H9 (cell line): ENCODE data around the gene DSE. TPM values are rescaled to one million over a fixed set of nuclear protein-coding genes. Genes with fewer than 3 reads are reported as not detected.

Source experiments
- DNase-seq: peaks from one replicate; pipeline ENCODE4 v3.0.0-alpha.2; 2017
- H2AFZ ChIP-seq: one replicate; pipeline ENCODE4 v1.6.1; 2013; ENCODE audit warnings: mild to moderate bottlenecking, low read length, control low read depth, moderate library complexity
- H2AK5ac ChIP-seq: 2 replicates; pipeline ENCODE4 v1.6.1; 2013; ENCODE audit warnings: low read length, control low read depth, mixed read lengths; ENCODE audit not compliant: insufficient read length
- H2BK120ac ChIP-seq: one replicate; pipeline ENCODE4 v1.6.1; 2013; ENCODE audit warnings: low read depth, mild to moderate bottlenecking, low read length, control low read depth, inconsistent platforms; ENCODE audit not compliant: poor library complexity, severe bottlenecking
- H2BK12ac ChIP-seq: 2 replicates; pipeline ENCODE4 v1.6.1; 2013; ENCODE audit warnings: low read length, control low read depth, mixed read lengths, low read depth; ENCODE audit not compliant: insufficient read length
- H2BK15ac ChIP-seq: 2 replicates; pipeline ENCODE4 v1.6.1; 2013; ENCODE audit warnings: low read depth, low read length, control low read depth
- H2BK20ac ChIP-seq: one replicate; pipeline ENCODE4 v1.6.1; 2013; ENCODE audit warnings: low read depth, mild to moderate bottlenecking, low read length, control low read depth, inconsistent platforms; ENCODE audit not compliant: poor library complexity, severe bottlenecking
- H2BK5ac ChIP-seq: 2 replicates; pipeline ENCODE4 v1.6.1; 2013; ENCODE audit warnings: low read length, control low read depth, mixed read lengths; ENCODE audit not compliant: insufficient read length
- H3K14ac ChIP-seq: 2 replicates; pipeline ENCODE4 v1.6.1; 2013; ENCODE audit warnings: low read length, control low read depth; ENCODE audit not compliant: insufficient read depth
- H3K18ac ChIP-seq: 2 replicates; pipeline ENCODE4 v1.6.1; 2013; ENCODE audit warnings: low read depth, mild to moderate bottlenecking, mixed read lengths, low read length, control low read depth; ENCODE audit not compliant: insufficient read length
- H3K23ac ChIP-seq: 2 replicates; pipeline ENCODE4 v1.6.1; 2013; ENCODE audit warnings: low read length, control low read depth, mixed read lengths, low read depth; ENCODE audit not compliant: insufficient read length
- H3K23me2 ChIP-seq: 2 replicates; pipeline ENCODE4 v1.6.1; 2013; ENCODE audit warnings: low read depth, mild to moderate bottlenecking, mixed read lengths, low read length, control low read depth; ENCODE audit not compliant: insufficient read length, poor library complexity, severe bottlenecking
- H3K27ac ChIP-seq: 2 replicates; pipeline ENCODE4 v1.5.1; 2013; ENCODE audit warnings: low read length, control low read depth, mixed read lengths, low read depth; ENCODE audit not compliant: insufficient read length
- H3K27me3 ChIP-seq: 2 replicates; pipeline ENCODE4 v1.6.1; 2013; ENCODE audit warnings: low read length, control low read depth, inconsistent platforms; ENCODE audit not compliant: insufficient read depth
- H3K4ac ChIP-seq: 2 replicates; pipeline ENCODE4 v1.6.1; 2013; ENCODE audit warnings: low read depth, mild to moderate bottlenecking, control low read depth, inconsistent platforms, low read length, moderate library complexity
- H3K4me1 ChIP-seq: 2 replicates; pipeline ENCODE4 v1.6.1; 2013; ENCODE audit warnings: low read length, control low read depth, inconsistent platforms; ENCODE audit not compliant: insufficient read depth
- H3K4me2 ChIP-seq: 2 replicates; pipeline ENCODE4 v1.6.1; 2013; ENCODE audit warnings: low read length, control low read depth, mixed read lengths; ENCODE audit not compliant: insufficient read length, insufficient read depth
- H3K56ac ChIP-seq: 2 replicates; pipeline ENCODE4 v1.6.1; 2013; ENCODE audit warnings: low read depth, mild to moderate bottlenecking, mixed read lengths, low read length, control low read depth; ENCODE audit not compliant: insufficient read length
- H3K79me1 ChIP-seq: 2 replicates; pipeline ENCODE4 v1.6.1; 2013; ENCODE audit warnings: low read depth, mild to moderate bottlenecking, moderate library complexity, low read length, control low read depth, inconsistent platforms; ENCODE audit not compliant: insufficient read depth, poor library complexity, severe bottlenecking
- H3K79me2 ChIP-seq: 2 replicates; pipeline ENCODE4 v1.6.1; 2013; ENCODE audit warnings: low read length, control low read depth, inconsistent platforms; ENCODE audit not compliant: insufficient read depth
- H3K9ac ChIP-seq: 2 replicates; pipeline ENCODE4 v1.6.1; 2013; ENCODE audit warnings: low read length, control low read depth, mixed read lengths; ENCODE audit not compliant: insufficient read length; ENCODE audit errors: extremely low read depth
- H3K9me3 ChIP-seq: one replicate; pipeline ENCODE4 v1.6.1; 2013; ENCODE audit warnings: low read depth, low read length, inconsistent platforms; ENCODE audit not compliant: control insufficient read depth
- H3T11ph ChIP-seq: one replicate; pipeline ENCODE4 v1.6.1; 2013; ENCODE audit warnings: mild to moderate bottlenecking, low read length, control low read depth, inconsistent platforms
- H4K20me1 ChIP-seq: one replicate; pipeline ENCODE4 v1.6.1; 2013; ENCODE audit not compliant: control insufficient read depth, insufficient read length, insufficient read depth
- H4K5ac ChIP-seq: 2 replicates; pipeline ENCODE4 v1.6.1; 2013; ENCODE audit warnings: low read depth, mild to moderate bottlenecking, mixed read lengths, low read length, control low read depth; ENCODE audit not compliant: insufficient read length
- H4K8ac ChIP-seq: replicated peaks from 2 replicates; pipeline ENCODE4 v1.6.1; 2013; ENCODE audit warnings: low read length, control low read depth, mixed read lengths, low read depth; ENCODE audit not compliant: insufficient read length
- H4K91ac ChIP-seq: 2 replicates; pipeline ENCODE4 v1.6.1; 2013; ENCODE audit warnings: low read depth, mild to moderate bottlenecking, moderate library complexity, mixed read lengths, low read length, control low read depth; ENCODE audit not compliant: insufficient read length
- H3K27ac Mint-ChIP-seq, 3 experiments: 2 replicates in 2 of 3; 3 replicates in 1 of 3; pipeline ENCODE4 v1.8.0; 2020 to 2021; ENCODE audit warnings: mixed read lengths in 3 of 3, mild to moderate bottlenecking in 1 of 3, moderate library complexity in 1 of 3
- H3K27me3 Mint-ChIP-seq: 2 replicates; pipeline ENCODE4 v1.8.0; 2021; ENCODE audit warnings: low read depth, mild to moderate bottlenecking, moderate library complexity, mixed read lengths
- H3K36me3 Mint-ChIP-seq, 3 experiments: 2 replicates in 2 of 3; 3 replicates in 1 of 3; pipeline ENCODE4 v1.8.0; 2020 to 2021; ENCODE audit warnings: low read depth in 3 of 3, mixed read lengths in 3 of 3; ENCODE audit not compliant: insufficient read depth in 1 of 3
- H3K4me1 Mint-ChIP-seq, 2 experiments: 2 replicates each; pipeline ENCODE4 v1.8.0; 2020; ENCODE audit warnings: mixed read lengths in 2 of 2
- H3K4me3 Mint-ChIP-seq, 2 experiments: 2 replicates in 1 of 2; 3 replicates in 1 of 2; pipeline ENCODE4 v1.8.0; 2020 to 2021; ENCODE audit warnings: mild to moderate bottlenecking in 2 of 2, mixed read lengths in 2 of 2, moderate library complexity in 1 of 2
- H3K9me3 Mint-ChIP-seq, 2 experiments: 2 replicates in 1 of 2; 3 replicates in 1 of 2; pipeline ENCODE4 v1.8.0; 2020; ENCODE audit warnings: mild to moderate bottlenecking in 2 of 2, mixed read lengths in 2 of 2, moderate library complexity in 1 of 2
- CTCF ChIP-seq: fragments of 200-600 bp; sonication (generic); conservative IDR thresholded peaks from 3 replicates; pipeline ENCODE4 v1.8.0; 2021; ENCODE audit warnings: antibody characterized with exemption, mild to moderate bottlenecking
- WGBS: extraction: QIAGEN DNeasy Blood & Tissue Kit; methylation state at CpG from one replicate; pipeline ENCODE4 v1.1.7; 2013; ENCODE audit warnings: missing lambda C conversion rate, low lambda C conversion rate, mixed read lengths; ENCODE audit not compliant: insufficient read length; ENCODE audit errors: extremely low coverage; 5-methylcytosine and 5-hydroxymethylcytosine counted together
- total RNA-seq: library from RNA; stranded (reverse); gene quantifications from 2 replicates; pipeline ENCODE4 v1.2.1, GENCODE V29; 2021

Gene DSE
- total RNA-seq, 1 experiment from 2014 or later: 45.6 TPM

GRCh38 chr6:116395647-116396046 is 24.9 kb downstream of the DSE start:
- no peaks in the 10 kb centered on the region for H4K20me1 ChIP-seq
- H3K4me1 Mint-ChIP-seq: peaks cover 16 to 21% of the 10 kb centered on the region in 2 experiments
- no peak overlapping the region for H2AFZ ChIP-seq

More at GRCh38 chr6:116395647-116396046, 24.9 kb downstream of the DSE start:
- Histone ChIP-seq H3K56ac (no peak overlapping the region), H3K27me3 (no peaks in the 10 kb centered on the region), H3K14ac (no peak overlapping the region), H2BK120ac (no peak overlapping the region), H4K5ac (no peak overlapping the region), H2BK12ac (no peak overlapping the region), H3K9me3 (no peaks in the 10 kb centered on the region), H3K23ac (no peak overlapping the region), H3K18ac (no peak overlapping the region), H3T11ph (no peak overlapping the region), H3K4me2 (no peak overlapping the region), H2AK5ac (no peak overlapping the region), H3K4ac (no peak overlapping the region), H4K8ac (no peak overlapping the region), H3K9ac (no peak overlapping the region), H2BK5ac (no peak overlapping the region), H3K23me2 (no peaks in the 10 kb centered on the region), H2BK20ac (no peak overlapping the region), H3K4me1 (no peaks in the 10 kb centered on the region; the same call in 1 of the 2 replicates), H2BK15ac (no peak overlapping the region), H3K79me1 (no peaks in the 10 kb centered on the region), H3K79me2 (peaks cover 6% of the 10 kb centered on the region; the same call in 1 of the 2 replicates), H3K27ac (no peak overlapping the region), H4K91ac (no peak overlapping the region)
- Mint-ChIP-seq H3K27me3 (no peaks in the 10 kb centered on the region), H3K4me3 (no peak overlapping the region), H3K36me3 (peaks cover 7 to 10% (median 7%) of the 10 kb centered on the region in 3 experiments), H3K27ac (no peak overlapping the region), H3K9me3 (no peaks in the 10 kb centered on the region)
- no CpG with 5 or more reads among the region's 3 CpGs for WGBS
- TF ChIP-seq CTCF: no peak
- no peak for DNase-seq
